IMR-90 (cell line): ENCODE measurements around the gene LARP1B. TPM values are rescaled to one million over a fixed set of nuclear protein-coding genes. Genes with fewer than 3 reads are reported as not detected.

Experiments
- ATAC-seq: fragments of 200-7000 bp; cut with Tn5 transposase; 2 replicates; pipeline ENCODE4 v1.9.1; 2020; ENCODE audit warnings: low read depth, mild to moderate bottlenecking, moderate library complexity
- BruUV-seq: library from RNA; stranded (reverse); fragments of 400-500 nt; replicated peaks from 2 replicates; lab custom pipeline; 2021; lab: Mats Ljungman, UMichigan
- CTCF ChIA-PET: fragments of 300-600 bp; formaldehyde crosslinking; extraction: SDS; loops from one replicate; lab custom pipeline; 2021; ENCODE audit warnings: antibody characterized with exemption; lab: Yijun Ruan, JAX
- POLR2A ChIA-PET: fragments of 300-600 bp; sonication (Branson Sonifier 250); formaldehyde crosslinking; loops from one replicate; lab custom pipeline; 2022; ENCODE audit warnings: antibody characterized with exemption; ENCODE audit not compliant: unreplicated experiment; lab: Charles Lee
- DNase-seq: peaks from one replicate; pipeline ENCODE4 v3.0.0; 2013
- H2AFZ ChIP-seq: replicated peaks from 2 replicates; pipeline ENCODE3; 2013; ENCODE audit warnings: low read length, mild to moderate bottlenecking; ENCODE audit not compliant: poor library complexity
- H2AK5ac ChIP-seq: 2 replicates; pipeline ENCODE4 v1.6.1; 2013; ENCODE audit warnings: low read depth, low read length, inconsistent platforms
- H2AK9ac ChIP-seq: replicated peaks from 2 replicates; pipeline ENCODE3; 2013; ENCODE audit warnings: mild to moderate bottlenecking, low read depth, low read length, moderate library complexity; ENCODE audit not compliant: poor library complexity
- H2BK120ac ChIP-seq: 2 replicates; pipeline ENCODE4 v1.6.1; 2013; ENCODE audit warnings: low read depth, low read length, inconsistent platforms
- H2BK15ac ChIP-seq: 3 replicates; pipeline ENCODE4 v1.6.1; 2013; ENCODE audit warnings: low read depth, low read length, inconsistent platforms
- H2BK20ac ChIP-seq: 2 replicates; pipeline ENCODE4 v1.6.1; 2013; ENCODE audit warnings: low read depth, mild to moderate bottlenecking, inconsistent platforms, low read length, moderate library complexity
- H2BK5ac ChIP-seq: 2 replicates; pipeline ENCODE4 v1.6.1; 2013; ENCODE audit warnings: mild to moderate bottlenecking, low read depth, low read length, inconsistent platforms; ENCODE audit not compliant: poor library complexity, severe bottlenecking
- H3K14ac ChIP-seq: replicated peaks from 2 replicates; pipeline ENCODE4 v1.6.1; 2013; ENCODE audit warnings: low read depth, low read length, inconsistent platforms
- H3K18ac ChIP-seq: 2 replicates; pipeline ENCODE4 v1.6.1; 2013; ENCODE audit warnings: low read depth, low read length, control low read depth
- H3K23ac ChIP-seq: 2 replicates; pipeline ENCODE4 v1.6.1; 2013; ENCODE audit warnings: low read depth, low read length, inconsistent platforms
- H3K27ac ChIP-seq: 2 replicates; pipeline ENCODE4 v1.5.1; 2013; ENCODE audit warnings: mild to moderate bottlenecking, control low read depth, low read length; ENCODE audit not compliant: insufficient read depth
- H3K27me3 ChIP-seq: 2 replicates; pipeline ENCODE4 v1.6.1; 2013; ENCODE audit warnings: low read length; ENCODE audit not compliant: control insufficient read depth, insufficient read depth
- H3K36me3 ChIP-seq: 2 replicates; pipeline ENCODE4 v1.6.1; 2013; ENCODE audit warnings: low read length, mixed read lengths; ENCODE audit not compliant: control insufficient read depth, insufficient read depth
- H3K4ac ChIP-seq: 2 replicates; pipeline ENCODE4 v1.6.1; 2013; ENCODE audit warnings: low read depth, low read length, inconsistent platforms
- H3K4me1 ChIP-seq: 2 replicates; pipeline ENCODE4 v1.6.1; 2013; ENCODE audit warnings: low read length, mixed read lengths; ENCODE audit not compliant: control insufficient read depth, insufficient read depth
- H3K4me2 ChIP-seq: 2 replicates; pipeline ENCODE4 v1.6.1; 2013; ENCODE audit warnings: low read depth, mild to moderate bottlenecking, control low read depth, low read length, moderate library complexity
- H3K4me3 ChIP-seq: 2 replicates; pipeline ENCODE4 v1.5.1; 2013; ENCODE audit warnings: low read depth, mild to moderate bottlenecking, control low read depth, low read length, moderate library complexity; ENCODE audit not compliant: insufficient read depth
- H3K56ac ChIP-seq: 2 replicates; pipeline ENCODE4 v1.6.1; 2013; ENCODE audit warnings: low read length, inconsistent platforms; ENCODE audit not compliant: insufficient read depth; ENCODE audit errors: extremely low read depth
- H3K79me1 ChIP-seq, 2 experiments: 2 replicates each; pipeline ENCODE4 v1.6.1; 2013; ENCODE audit warnings: low read length in 2 of 2, inconsistent platforms in 1 of 2, low read depth in 1 of 2
- H3K9ac ChIP-seq: 2 replicates; pipeline ENCODE4 v1.6.1; 2013; ENCODE audit warnings: low read depth, low read length, control low read depth
- H3K9me1 ChIP-seq: 2 replicates; pipeline ENCODE4 v1.6.1; 2013; ENCODE audit warnings: low read length, inconsistent platforms; ENCODE audit not compliant: insufficient read depth
- H3K9me3 ChIP-seq: 2 replicates; pipeline ENCODE4 v1.6.1; 2013; ENCODE audit warnings: low read length; ENCODE audit not compliant: control insufficient read depth, insufficient read depth
- H4K20me1 ChIP-seq: 2 replicates; pipeline ENCODE4 v1.6.1; 2013; ENCODE audit warnings: low read length, inconsistent platforms; ENCODE audit not compliant: insufficient read depth
- H4K5ac ChIP-seq: 2 replicates; pipeline ENCODE4 v1.6.1; 2013; ENCODE audit warnings: mild to moderate bottlenecking, low read depth, low read length, control low read depth
- H4K8ac ChIP-seq, 2 experiments: 2 replicates each; pipeline ENCODE4 v1.6.1; 2013; ENCODE audit warnings: low read depth in 2 of 2, low read length in 2 of 2, control low read depth in 1 of 2, inconsistent platforms in 1 of 2
- H4K91ac ChIP-seq: 2 replicates; pipeline ENCODE4 v1.6.1; 2013; ENCODE audit warnings: low read depth, low read length, inconsistent platforms; ENCODE audit not compliant: insufficient read depth
- CHD1 ChIP-seq: IDR thresholded peaks from 2 replicates; pipeline ENCODE4 v1.6.1; 2012; ENCODE audit warnings: low read depth, low read length, improper control_type of control experiment
- WGBS, 2 experiments: methylation state at CpG; one replicate each; pipeline versions ENCODE4 v1.1.5 to v1.1.7; 2013; ENCODE audit warnings: missing lambda C conversion rate in 2 of 2; ENCODE audit not compliant: insufficient read length in 1 of 2; ENCODE audit errors: extremely low coverage in 2 of 2; 5-methylcytosine and 5-hydroxymethylcytosine counted together
- dilution Hi-C: fragments of 300-500 bp; cut with HindIII; formaldehyde crosslinking; loops from one replicate; pipeline ENCODE4 v1.14.3; 2018; ENCODE audit warnings: low sequenced_read_pairs; ENCODE audit not compliant: unreplicated experiment
- in situ Hi-C: fragments of 300-500 bp; cut with MboI; formaldehyde crosslinking; loops from 3 replicates; pipeline ENCODE4 v1.14.3; 2019; ENCODE audit warnings: low sequenced_read_pairs, inconsistent platforms, mixed read lengths
- intact Hi-C: fragments of 100-400 bp; cut with micrococcal nuclease; formaldehyde crosslinking; loops from 2 replicates; pipeline ENCODE4 v1.10.0; 2022
- polyA plus RNA-seq, 3 experiments: library from polyadenylated mRNA; depleted of rRNA; stranded (reverse); fragments of >200 nt; gene quantifications; 2 replicates each; pipeline ENCODE4 v1.2.3, GENCODE V29; 2012; ENCODE audit warnings: low replicate concordance in 1 of 3
- total RNA-seq: library from RNA; depleted of rRNA; stranded (reverse); fragments of >200 nt; gene quantifications from 2 replicates; pipeline ENCODE4 v1.2.3, GENCODE V29; 2012

LARP1B gene
- total and polyA plus RNA-seq, 2 of the 4 experiments (the other 2 are of a cell fraction), result 8.8 to 11.1 TPM

- Histone ChIP-seq H3K27ac (no peak overlapping the region), H2BK5ac (no peak overlapping the region), H4K91ac (no peak overlapping the region), H3K23ac (no peak overlapping the region), H2BK20ac (no peak overlapping the region), H3K36me3 (peaks cover 7% of the 10 kb centered on the region), H4K8ac (no peak overlapping the region), H2AFZ (no peak overlapping the region), H3K56ac (no peak overlapping the region), H2AK9ac (no peak overlapping the region), H3K9me1 (no peaks in the 10 kb centered on the region; the same call in 1 of the 2 replicates), H3K4ac (no peak overlapping the region), H3K4me2 (no peak overlapping the region), H2BK15ac (no peak overlapping the region), H2AK5ac (no peak overlapping the region), H4K20me1 (no peaks in the 10 kb centered on the region), H3K14ac (no peak overlapping the region), H3K4me1 (peaks cover 2% of the 10 kb centered on the region; the same call in 1 of the 2 replicates), H3K4me3 (no peak overlapping the region), H3K9ac (no peak overlapping the region), H3K27me3 (no peaks in the 10 kb centered on the region), H3K18ac (no peak overlapping the region), H4K5ac (no peak overlapping the region), H3K9me3 (no peaks in the 10 kb centered on the region), H3K79me1 (no peaks in the 10 kb centered on the region), H2BK120ac (no peak overlapping the region)
- no TSS peak for BruUV-seq
- ATAC-seq (no peak), DNase-seq (no peak)
- intact Hi-C loops, result no loop called here
- no CpG with 5 or more reads among the region's 2 CpGs for WGBS, 2 experiments
- in situ Hi-C loops, result no loop called here
- TF ChIP-seq CHD1, result no peak
- dilution Hi-C loops, result no loop called here
- ChIA-PET POLR2A (no interaction called here), CTCF (interaction anchor here (0.6 kb wide), 1 partner anchor 91 kb away, joined by 3 read pairs; no protein-coding TSS in a partner anchor)
Measured at GRCh38 chr4:128153800-128154199, 92.7 kb downstream of the LARP1B start.
